ENCODE data around the gene CUL5.

Gene CUL5

GRCh38 chr11:108148556-108148955 lies 139.9 kb downstream of the CUL5 start:
- H3K4me3 ChIP-seq (ENCODE audit: low read length): no peak overlapping the region
- H3K36me3 ChIP-seq (ENCODE audit: insufficient read depth, low read depth, low read length): peaks cover 88% of the 10 kb centered on the region
- no peaks in the 10 kb centered on the region for H3K27me3 ChIP-seq (ENCODE audit: insufficient read depth, low read length)
- H3K27ac ChIP-seq (ENCODE audit: low read length): no peak overlapping the region
- H3K4me1 ChIP-seq (ENCODE audit: insufficient read depth, low read length): no peaks in the 10 kb centered on the region
- no peaks in the 10 kb centered on the region for H3K9me3 ChIP-seq (ENCODE audit: insufficient read depth, low read depth, low read length)
- H3K9ac ChIP-seq (ENCODE audit: low read depth, low read length): no peak overlapping the region

DNA sequence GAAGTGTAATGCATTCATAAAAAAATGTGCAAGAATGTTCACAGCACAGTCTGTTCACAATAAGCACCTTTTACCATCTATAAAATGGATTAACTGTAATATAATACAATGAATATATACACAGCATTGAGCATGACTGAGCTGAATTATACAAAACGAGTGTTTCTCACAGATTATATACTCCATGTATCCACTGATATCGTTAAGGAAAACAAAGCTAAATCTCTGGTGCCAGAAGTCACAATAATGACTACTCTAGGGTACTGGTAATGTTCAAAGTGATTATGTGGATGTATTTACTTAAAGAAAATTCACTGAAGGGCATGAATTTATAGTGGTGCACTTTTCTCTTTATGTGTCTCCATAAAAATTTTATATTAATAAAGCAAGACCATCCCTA lies 145.9 kb downstream of the CUL5 start:
- Histone ChIP-seq H3K9ac (ENCODE audit: low read depth, low read length) (no peak overlapping the region), H3K27ac (ENCODE audit: low read length) (no peak overlapping the region), H3K9me3 (ENCODE audit: insufficient read depth, low read depth, low read length) (no peaks in the 10 kb centered on the region), H3K4me1 (ENCODE audit: insufficient read depth, low read length) (no peaks in the 10 kb centered on the region), H3K4me3 (ENCODE audit: low read length) (no peak overlapping the region), H3K36me3 (ENCODE audit: insufficient read depth, low read depth, low read length) (peaks cover 91% of the 10 kb centered on the region), H3K27me3 (ENCODE audit: insufficient read depth, low read length) (no peaks in the 10 kb centered on the region)
